ENCODE measurements around the gene RCL1. TPM values are rescaled to one million over a fixed set of nuclear protein-coding genes. Genes with fewer than 3 reads are reported as not detected.

Gene RCL1
- polyA plus RNA-seq, 3 donors, result 2.2 to 3.0 (median 3.0) TPM

- Mint-ChIP-seq H3K27me3 (ENCODE audit: low read depth in 3 of 3) (peaks cover 0 to 6% (median 0%) of the 10 kb centered on the region in 3 donors), H3K4me3 (no peak overlapping the region), H3K4me1 (peaks cover 6% of the 10 kb centered on the region), H3K36me3 (no peaks in the 10 kb centered on the region), H3K27ac (no peak overlapping the region), H3K9me3 (no peaks in the 10 kb centered on the region)
- DNase-seq, result no peak
- peaks cover 3 to 5% of the 10 kb centered on the region in 2 donors for H3K4me1 ChIP-seq (ENCODE audit: control insufficient read depth in 1 of 2, insufficient read depth in 2 of 2, low read length in 2 of 2)
- no peak overlapping the region for H2AFZ ChIP-seq (ENCODE audit: insufficient read depth, low read depth, low read length, poor library complexity, severe bottlenecking)
- no peak for TF ChIP-seq CTCF (IDR thresholded peaks at IDR 0.05)
- no peaks in the 10 kb centered on the region for H3K79me2 ChIP-seq (ENCODE audit: insufficient read depth, low read length)
- no CpG with 5 or more reads among the region's 2 CpGs for WGBS (ENCODE audit: insufficient coverage)
- no peak overlapping the region for H3K9ac ChIP-seq (ENCODE audit: insufficient read depth, low read length, poor library complexity, severe bottlenecking)
- intact Hi-C loops (cut with micrococcal nuclease), result loop anchor here (10.0 kb wide), 2 partner anchors 48 to 72 kb away; partner anchors contain the start of genes CDC37L1 (in 1 of the 2) and RCL1 (in 1 of the 2)
- no peaks in the 10 kb centered on the region for H4K20me1 ChIP-seq (ENCODE audit: insufficient read depth, low read length)
- no peak overlapping the region for H3K27ac ChIP-seq (ENCODE audit: low read depth in 1 of 2, low read length in 2 of 2)
- no peaks in the 10 kb centered on the region for H3K27me3 ChIP-seq (ENCODE audit: control insufficient read depth in 2 of 2, insufficient read depth in 2 of 2, low read length in 2 of 2)
- no peak overlapping the region for H3K4me2 ChIP-seq (replicated peaks; ENCODE audit: extremely low read depth, low read length, poor library complexity, severe bottlenecking)
- no peaks in the 10 kb centered on the region for H3K9me3 ChIP-seq (replicated peaks in 1 of 2; ENCODE audit: control insufficient read depth in 1 of 2, insufficient read depth in 1 of 2, low read length in 2 of 2)
- no peak overlapping the region for H3K4me3 ChIP-seq (replicated peaks in 1 of 3; ENCODE audit: low read depth in 2 of 3, low read length in 3 of 3)
- H3K36me3 ChIP-seq (replicated peaks in 1 of 2; ENCODE audit: control insufficient read depth in 1 of 2, insufficient read depth in 2 of 2, low read length in 2 of 2), result no peaks in the 10 kb centered on the region
These were observed 46.3 kb upstream of the RCL1 start for GRCh38 chr9:4746278-4747030.

- no peaks in the 10 kb centered on the region for H3K27me3 ChIP-seq (ENCODE audit: control insufficient read depth in 2 of 2, insufficient read depth in 2 of 2, low read length in 2 of 2)
- H3K4me3 ChIP-seq (replicated peaks in 1 of 3; ENCODE audit: low read depth in 2 of 3, low read length in 3 of 3), result no peak overlapping the region
- H2AFZ ChIP-seq (ENCODE audit: insufficient read depth, low read depth, low read length, poor library complexity, severe bottlenecking), result no peak overlapping the region
- no peaks in the 10 kb centered on the region for H3K4me1 ChIP-seq (ENCODE audit: control insufficient read depth in 1 of 2, insufficient read depth in 2 of 2, low read length in 2 of 2)
- H3K27ac ChIP-seq (ENCODE audit: low read depth in 1 of 2, low read length in 2 of 2), result no peak overlapping the region
- H3K27me3 Mint-ChIP-seq (ENCODE audit: low read depth in 3 of 3), result peaks cover 4 to 9% (median 5%) of the 10 kb centered on the region in 3 donors
- WGBS (ENCODE audit: insufficient coverage), result 90% methylated on average over 5 of the region's 5 CpGs
- H3K9me3 ChIP-seq (replicated peaks in 1 of 2; ENCODE audit: control insufficient read depth in 1 of 2, insufficient read depth in 1 of 2, low read length in 2 of 2), result no peaks in the 10 kb centered on the region
- H3K9ac ChIP-seq (ENCODE audit: insufficient read depth, low read length, poor library complexity, severe bottlenecking), result no peak overlapping the region
- intact Hi-C loops (cut with micrococcal nuclease), result loop anchor here (10.0 kb wide), 2 partner anchors 46 to 74 kb away; partner anchors contain the start of genes CDC37L1 (in 1 of the 2) and RCL1 (in 1 of the 2)
- DNase-seq, result no peak
- no peak overlapping the region for H3K27ac Mint-ChIP-seq
- no peaks in the 10 kb centered on the region for H3K9me3 Mint-ChIP-seq
- peaks cover 2% of the 10 kb centered on the region for H3K4me1 Mint-ChIP-seq
- H3K79me2 ChIP-seq (ENCODE audit: insufficient read depth, low read length), result no peaks in the 10 kb centered on the region
- H3K36me3 ChIP-seq (replicated peaks in 1 of 2; ENCODE audit: control insufficient read depth in 1 of 2, insufficient read depth in 2 of 2, low read length in 2 of 2), result no peaks in the 10 kb centered on the region
- H4K20me1 ChIP-seq (ENCODE audit: insufficient read depth, low read length), result no peaks in the 10 kb centered on the region
- H3K4me2 ChIP-seq (replicated peaks; ENCODE audit: extremely low read depth, low read length, poor library complexity, severe bottlenecking), result no peak overlapping the region
- H3K36me3 Mint-ChIP-seq, result no peaks in the 10 kb centered on the region
- TF ChIP-seq CTCF (IDR thresholded peaks at IDR 0.05), result no peak
- no peak overlapping the region for H3K4me3 Mint-ChIP-seq
These were observed 44.1 kb upstream of the RCL1 start for GRCh38 chr9:4748612-4749011.
